Measurements from ENCODE around the gene CTNNBL1.
"Not testable (repeated sequence)": the region's sequence is repeated elsewhere in the genome, so short reads cannot be mapped to it uniquely, and the experiment has no call there.

Gene CTNNBL1, protein sequence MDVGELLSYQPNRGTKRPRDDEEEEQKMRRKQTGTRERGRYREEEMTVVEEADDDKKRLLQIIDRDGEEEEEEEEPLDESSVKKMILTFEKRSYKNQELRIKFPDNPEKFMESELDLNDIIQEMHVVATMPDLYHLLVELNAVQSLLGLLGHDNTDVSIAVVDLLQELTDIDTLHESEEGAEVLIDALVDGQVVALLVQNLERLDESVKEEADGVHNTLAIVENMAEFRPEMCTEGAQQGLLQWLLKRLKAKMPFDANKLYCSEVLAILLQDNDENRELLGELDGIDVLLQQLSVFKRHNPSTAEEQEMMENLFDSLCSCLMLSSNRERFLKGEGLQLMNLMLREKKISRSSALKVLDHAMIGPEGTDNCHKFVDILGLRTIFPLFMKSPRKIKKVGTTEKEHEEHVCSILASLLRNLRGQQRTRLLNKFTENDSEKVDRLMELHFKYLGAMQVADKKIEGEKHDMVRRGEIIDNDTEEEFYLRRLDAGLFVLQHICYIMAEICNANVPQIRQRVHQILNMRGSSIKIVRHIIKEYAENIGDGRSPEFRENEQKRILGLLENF

DNA sequence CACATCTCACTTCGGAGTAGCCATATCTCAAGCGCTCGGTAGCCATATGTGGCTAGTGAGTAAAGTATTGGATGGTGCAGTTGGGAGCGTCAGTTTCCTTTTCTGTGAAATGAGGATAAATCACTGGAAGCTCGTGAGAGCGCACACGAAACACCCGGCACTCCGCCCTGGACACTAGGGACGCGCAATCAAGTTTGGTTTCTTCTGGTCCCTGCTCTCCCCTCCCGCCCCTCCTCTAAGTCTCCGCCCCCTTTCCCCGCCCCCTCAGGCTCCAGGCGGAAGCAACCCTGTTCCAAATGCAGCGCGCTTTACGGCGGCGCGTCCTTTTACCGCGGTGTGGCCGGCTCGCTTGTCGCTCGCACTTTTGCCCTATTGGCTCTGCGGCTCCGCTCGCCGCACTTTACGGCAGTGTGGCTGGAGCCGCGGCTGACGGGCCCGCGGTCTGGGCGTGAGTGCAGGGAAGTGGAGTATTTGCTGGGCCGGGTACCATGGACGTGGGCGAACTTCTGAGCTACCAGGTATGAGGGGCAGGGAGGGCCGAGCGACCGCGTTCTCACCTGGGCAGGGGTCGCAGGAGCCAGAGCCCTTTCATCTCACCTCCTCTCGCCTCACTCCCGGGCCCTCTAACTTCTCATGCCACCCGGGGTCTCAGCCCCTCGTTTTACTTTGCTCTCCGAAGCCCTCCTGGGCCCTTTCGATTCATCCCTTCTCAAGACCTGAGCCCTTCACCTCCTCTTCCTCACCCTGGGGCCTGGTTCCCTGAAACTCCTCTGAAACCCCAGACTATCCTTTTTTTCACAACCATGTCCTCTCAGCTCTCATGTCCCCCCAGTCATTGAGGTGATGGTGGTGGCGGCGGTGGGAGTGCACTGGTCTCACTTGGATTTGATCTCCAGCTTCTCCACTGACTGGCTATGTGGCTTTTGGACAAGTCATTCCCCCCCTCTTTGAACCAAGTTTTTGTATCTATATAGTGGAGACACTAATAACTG, at the start of gene CTNNBL1:
Gene CTNNBL1 (plus strand): TSS at position 396 of the 992 bp plus-strand sequence. CDS start 93 bp downstream, at position 489.
- peak; percentile 88 to 96 for DNase-seq

DNA sequence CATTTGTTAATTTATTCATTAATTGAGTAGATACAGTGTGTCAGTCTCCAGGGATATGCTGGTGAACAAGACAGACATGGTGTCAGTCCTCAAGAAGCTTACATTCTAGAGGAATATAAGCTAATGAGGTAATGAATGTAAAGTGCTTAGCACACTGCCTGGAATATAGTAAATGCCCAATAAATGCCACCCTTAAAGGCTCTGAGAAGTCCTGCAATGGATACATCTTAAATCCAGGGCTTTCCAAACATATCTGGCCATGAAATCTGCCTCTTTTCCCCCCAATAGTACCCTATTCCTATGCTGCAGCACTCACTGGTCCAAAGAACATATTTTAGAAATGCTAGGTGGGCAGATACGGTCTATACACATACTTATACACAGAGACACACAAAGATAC, 49.2 kb upstream of the CTNNBL1 start:
- DNase-seq = no peak

DNA sequence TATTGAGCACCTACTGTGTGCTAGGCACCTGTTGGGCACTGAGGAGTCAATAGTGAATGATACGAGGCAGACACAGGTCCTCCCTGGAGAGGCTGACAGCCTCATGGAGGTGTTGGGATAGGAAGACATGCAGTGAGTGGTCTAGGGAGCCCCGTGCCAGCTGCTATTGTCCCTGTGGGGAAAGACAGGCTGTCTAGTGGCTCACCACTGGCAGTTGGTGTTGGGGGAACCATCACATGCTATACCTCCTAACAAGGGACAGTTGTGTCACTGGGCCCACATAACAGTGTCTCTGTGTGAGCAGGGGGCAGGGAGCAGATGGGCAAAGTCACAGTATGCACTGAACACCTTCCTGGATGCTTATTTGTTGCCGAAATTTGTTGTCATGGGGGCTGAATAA, 45.9 kb upstream of the CTNNBL1 start:
- no peak for DNase-seq

DNA sequence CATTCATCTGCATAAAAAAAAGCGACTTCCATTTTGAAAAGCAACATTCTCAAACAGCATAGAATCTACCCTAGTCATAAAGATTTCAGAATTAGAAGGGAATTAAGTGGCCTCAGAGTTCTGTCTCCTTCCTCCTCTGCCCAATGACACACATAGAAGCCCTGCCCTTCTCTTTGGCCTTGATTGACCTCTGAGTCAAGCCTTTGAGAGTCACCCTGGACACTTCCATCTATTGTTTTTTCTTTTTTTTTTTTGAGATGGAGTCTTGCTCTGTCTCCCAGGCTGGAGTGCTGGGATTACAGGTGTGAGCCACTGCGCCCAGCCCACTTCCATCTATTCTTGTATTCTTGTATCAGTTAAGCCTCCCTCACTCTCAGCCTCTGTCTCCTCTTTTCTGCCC, 44.8 kb upstream of the CTNNBL1 start:
- DNase-seq = no peak

DNA sequence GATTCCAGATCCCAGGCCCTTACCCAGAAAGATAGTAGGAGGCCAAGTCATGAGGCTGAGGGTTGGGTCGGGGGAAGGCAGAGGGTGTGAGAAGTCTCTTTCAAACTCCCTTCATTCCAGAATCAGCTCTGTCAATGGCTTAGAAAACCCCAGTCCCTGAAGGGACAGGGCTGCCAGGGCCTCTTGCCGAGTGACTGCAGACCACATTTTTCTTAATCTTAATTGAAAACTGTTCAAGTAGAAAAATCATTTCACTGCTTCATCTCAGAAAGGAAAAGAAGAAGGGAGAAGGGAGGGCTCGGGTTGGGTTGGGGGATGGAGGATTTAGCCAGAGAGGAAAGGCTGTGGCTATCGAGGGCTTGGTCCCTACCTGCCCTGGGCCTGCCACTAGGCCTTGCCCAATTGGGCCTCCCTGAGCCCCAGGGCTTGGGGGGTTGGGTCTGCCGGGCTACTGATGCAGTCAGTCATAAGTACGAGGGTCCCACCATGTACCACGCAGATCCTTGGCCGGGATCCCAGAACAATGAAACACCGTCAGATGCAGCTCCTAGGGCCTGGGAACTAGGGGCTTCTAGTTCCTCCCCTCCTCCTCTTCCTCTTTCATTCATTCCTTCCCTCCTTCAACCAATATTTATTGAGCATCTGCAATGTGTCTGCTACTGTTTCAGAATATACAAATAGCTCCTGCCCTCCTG, 44.0 kb upstream of the CTNNBL1 start:
- DNase-seq = no peak

DNA sequence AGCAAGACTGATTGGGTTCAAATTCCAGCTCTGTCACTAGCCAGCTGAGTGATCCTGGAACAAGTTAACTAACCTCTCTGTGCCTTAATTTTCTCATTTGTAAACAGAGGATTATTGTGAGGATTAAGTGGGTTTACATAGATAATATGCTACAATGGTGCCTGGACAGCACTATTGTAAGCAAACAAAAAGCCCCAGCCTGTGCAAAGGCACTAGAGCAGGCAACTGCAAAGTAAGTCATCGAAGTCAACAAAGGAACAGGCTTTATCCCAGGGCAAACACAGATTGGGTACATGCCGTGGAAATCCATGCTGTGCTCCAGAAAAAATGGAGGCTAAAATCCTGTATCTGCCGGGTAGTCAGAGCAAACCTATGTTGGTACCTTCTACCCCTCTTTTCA, 43.2 kb upstream of the CTNNBL1 start:
- DNase-seq = no peak

DNA sequence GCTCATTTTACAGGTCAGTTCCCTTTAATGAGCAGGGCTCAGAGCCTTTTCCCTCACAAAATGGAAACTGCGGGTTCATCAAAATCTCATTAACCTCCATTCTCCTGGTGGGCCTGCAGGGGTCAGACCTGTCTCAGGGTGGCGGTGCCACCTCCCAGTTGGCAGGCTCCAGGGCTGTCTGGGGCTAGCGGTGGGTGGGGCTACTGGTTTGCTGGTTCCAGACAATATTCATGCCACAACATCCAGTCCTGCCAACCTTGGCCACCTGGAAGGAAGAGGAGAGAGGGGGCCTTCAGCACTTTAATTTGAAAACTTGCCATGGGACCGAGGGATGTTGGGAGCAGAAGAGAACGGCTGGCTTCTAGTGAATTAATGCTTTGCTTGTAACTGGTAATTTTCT, 41.9 kb upstream of the CTNNBL1 start:
- DNase-seq = no peak

DNA sequence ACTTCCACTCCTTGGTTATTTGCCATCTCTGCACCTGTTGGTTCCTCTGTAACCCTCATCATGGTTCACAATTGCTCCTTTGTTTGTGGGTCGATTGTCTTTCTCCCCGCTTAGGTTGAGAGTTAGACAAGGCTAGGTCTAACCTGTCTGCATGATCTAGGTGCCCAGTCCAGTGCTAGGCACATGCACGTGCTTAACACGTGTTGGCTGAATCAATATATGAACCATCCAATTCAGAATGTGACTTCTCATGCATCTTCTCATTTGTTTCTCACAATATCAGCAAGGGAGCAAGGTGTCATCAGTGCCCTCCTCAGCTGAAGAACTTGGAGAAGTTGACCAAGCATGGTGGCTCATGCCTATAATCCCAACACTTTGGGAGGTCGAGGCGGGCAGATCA, 36.9 kb upstream of the CTNNBL1 start:
- no peak for DNase-seq

DNA sequence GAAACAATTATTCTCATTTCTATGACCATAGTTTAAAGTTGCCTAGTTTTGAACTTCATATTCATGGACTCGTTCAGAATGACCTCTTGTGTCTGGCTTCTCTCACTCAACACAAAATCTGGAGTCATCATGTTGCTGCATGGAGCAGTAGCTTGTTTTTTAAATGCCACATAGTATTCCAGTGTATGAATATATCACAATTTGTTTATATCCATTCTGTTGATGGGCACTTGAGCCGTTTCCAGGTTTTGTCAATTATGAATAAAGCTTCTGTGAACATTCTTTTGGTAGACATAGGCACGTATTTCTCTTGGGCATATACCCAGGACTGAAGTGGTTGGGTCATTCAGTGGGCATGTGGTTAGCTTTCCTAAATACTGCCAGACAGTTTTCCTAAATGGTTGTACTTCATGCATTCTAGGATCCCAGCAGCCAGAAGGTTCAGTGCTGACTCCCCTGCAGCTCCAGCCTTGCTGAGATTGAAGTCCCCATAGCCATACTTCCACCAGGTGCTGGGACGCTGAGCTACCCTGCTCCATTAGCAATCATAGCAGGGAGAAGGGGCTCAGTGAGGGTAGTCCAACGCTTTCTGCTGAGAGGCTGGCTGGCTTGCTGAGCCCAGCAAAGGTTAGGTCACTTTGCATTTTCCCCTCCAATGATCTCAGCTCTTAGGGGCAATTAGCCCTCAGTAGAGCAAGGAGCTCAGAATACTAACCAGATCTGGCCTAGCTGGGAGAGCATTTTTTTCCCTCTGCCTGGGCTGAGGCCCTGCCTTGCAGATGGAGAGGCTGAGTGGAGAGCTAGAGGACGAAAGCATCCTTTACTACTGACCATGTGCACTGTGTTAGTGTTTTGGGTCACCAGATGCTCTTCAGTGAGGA, 35.7 kb upstream of the CTNNBL1 start:
- DNase-seq = no peak

DNA sequence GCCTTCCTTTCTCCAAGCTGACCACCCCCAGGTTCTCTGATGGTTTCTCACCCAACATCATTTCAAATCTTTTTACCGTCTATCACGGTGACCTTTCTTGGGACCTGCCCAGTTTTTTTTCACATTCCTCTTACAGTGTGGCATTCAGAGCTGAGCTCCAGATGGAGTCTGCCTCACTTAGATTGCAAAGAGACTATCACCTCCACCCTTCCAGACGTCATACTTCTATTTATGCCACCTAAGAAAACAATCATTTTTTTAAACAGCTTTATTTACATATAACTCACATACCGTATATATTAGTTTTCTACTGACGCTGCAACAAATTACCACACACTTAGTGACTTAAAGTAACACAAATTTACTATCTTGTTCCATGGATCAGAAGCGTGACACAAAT, 32.3 kb upstream of the CTNNBL1 start:
- no peak for DNase-seq

DNA sequence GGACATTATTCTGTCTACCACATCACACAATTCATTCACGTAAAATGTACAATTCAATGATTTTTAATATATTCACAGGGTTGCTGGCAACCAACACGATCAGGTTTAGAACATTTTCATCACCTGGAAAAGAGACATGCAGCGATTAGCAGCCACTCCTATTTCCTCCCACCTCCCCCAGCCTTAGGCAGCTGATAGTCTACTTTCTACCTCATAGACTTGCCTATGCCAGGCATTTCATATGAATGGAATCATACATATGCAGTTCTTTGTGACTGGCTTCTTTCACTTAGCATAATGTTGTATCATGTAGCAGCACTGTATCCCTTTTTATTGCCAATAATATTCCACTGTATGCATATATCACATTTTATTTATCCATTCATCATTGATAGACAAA, 31.5 kb upstream of the CTNNBL1 start:
- DNase-seq = no peak

DNA sequence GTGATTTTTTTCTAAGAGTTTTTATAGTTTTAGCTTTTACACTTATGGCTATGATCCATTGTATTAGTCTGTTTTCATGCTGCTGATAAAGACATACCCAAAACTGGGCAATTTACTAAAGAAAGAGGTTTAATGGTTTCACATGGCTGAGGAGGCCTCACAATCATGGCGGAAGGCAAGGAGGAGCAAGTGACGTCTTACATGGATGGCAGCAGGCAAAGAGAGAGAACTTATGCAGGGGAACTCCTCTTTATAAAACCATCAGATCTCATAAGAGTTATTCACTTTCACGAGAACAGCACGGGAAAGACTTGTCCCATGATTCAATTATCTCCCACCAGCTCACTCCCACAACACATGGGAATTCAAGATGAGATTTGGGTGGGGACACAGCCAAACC, 29.2 kb upstream of the CTNNBL1 start:
- DNase-seq = not testable (repeated sequence)

DNA sequence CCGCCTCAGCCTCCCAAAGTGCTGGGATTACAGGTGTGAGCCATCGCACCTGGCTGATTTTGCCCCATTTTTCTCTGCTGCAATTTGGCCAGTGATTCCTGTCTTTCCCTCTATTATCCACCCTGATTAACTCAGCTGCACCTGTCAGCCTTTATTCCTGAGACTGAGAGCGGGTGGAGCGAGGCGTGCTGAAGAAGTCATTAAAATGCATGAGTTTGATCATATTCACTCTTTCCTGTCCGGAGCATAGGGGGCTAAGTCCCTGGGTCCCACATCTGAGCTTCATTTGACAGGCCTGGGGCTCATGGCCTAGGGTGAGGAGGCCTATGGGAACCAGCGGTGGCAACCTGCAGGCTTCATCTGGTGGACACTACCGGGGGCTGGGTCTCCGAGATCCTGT, 25.7 kb upstream of the CTNNBL1 start:
- DNase-seq = no peak

DNA sequence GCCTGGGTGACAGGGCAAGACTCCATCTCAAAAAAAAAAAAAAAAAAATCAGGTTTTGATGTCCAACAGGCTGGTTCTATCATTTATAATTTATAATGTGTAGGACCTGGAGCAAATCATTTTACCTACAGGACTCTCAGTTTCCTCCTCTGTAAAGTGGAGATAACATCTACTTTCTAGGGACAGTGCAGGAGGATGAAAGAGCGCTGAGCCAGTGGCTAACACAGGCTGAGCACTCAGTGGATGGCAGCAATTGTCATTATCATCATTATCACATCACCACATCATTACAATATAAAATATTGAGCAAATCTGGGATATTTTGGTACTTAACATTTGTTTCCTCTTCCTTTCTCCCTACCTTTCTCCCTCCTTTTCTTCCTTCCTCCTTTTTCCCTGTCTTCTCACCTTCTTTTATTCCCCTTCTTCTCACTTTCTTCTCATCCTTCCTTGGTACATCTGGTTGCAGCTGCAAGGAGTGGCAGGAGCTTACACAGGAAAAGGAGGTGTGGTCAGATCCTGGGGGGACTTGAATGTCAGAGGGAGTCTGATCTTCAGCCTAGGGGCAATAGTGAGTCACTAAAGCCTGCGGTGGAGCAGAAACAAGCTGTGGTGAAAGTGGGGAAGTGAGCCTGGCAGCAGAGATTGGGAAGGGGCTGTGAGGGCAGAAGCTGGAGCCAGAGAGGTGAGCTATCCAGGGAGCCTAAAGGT, 24.6 kb upstream of the CTNNBL1 start:
- DNase-seq = no peak

DNA sequence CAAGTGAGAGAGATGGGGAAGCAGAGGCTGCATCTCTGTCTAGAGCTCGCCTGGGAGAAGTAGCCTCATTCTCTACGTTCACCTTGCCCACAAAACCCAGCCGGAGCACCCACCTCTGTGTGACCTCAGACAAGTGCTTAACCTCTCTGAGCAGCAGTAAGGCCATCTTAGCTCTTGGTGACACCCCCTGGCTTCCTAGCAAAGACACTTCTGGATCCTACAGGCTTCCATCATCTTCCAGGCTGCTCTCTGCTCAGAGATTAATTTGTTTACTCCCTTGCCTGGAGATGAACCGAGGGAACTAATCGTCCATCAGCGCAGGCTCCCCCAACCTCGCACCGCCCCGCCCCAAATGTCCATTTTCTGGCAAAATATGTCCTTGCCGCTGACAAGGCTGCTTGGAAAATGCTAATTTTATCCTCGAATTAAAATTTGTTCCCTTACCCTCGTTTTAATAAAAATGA, 24.0 kb upstream of the CTNNBL1 start:
- no peak for DNase-seq

DNA sequence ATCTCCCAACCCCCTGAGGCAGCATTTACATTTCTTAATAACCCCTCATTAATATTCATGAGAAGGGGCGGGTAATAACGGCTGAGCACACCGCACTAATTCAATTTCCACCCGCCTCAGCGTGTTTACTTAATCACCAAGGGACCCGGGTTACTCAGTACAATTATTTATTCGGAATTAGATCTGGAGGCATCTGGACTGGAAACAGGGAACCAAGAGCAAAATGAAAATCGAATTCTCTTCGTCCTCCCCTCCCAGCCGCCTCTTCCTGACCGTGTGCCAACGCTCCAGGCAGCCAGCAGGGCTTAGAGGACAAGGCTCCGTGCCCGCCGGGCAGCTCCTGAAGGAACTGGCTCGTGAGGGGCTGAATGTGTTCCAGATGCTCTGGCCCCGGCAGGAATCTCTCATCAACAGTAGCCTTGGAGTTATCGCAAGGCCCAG, 23.5 kb upstream of the CTNNBL1 start:
- DNase-seq = peak in 1 of 2 donors; percentile 5

DNA sequence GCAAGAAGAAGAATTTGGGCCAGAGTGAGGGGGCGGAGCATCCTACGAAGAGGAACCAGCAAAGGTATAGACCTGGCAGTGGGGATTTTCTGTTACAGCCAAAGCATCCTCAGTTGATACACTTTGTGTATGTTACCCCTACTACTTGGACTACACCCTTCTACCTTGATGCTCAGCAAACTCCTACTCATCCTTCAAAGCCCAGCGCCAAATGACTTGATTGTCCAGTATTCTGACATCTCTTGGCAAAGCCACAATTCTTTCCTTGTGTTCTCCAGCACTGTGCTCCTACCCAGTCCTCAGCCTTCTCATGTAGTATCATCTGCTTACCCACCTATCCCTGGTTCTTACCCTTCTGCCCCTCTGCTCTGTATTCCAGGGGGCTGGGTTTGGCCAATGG, 21.7 kb upstream of the CTNNBL1 start:
- DNase-seq = no peak

DNA sequence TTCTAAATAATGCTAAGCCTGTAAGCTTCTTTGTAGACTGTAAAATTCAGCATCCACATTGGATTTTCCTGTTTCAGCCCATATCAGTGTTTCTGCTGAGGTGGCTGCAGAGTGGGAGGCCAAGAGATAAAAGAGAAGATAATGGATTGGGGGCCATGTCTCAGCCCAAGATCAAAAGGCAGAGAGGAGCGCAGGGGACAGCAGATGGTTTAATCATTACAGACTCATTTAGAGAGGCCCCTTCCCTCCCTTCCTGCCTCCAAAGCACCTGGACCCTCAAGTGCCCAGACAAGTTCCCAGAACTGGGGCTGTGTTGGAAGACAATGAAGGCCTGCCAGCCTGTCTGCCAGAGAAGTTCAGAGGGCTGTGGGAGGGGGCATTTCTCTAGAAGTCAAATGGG, 20.4 kb upstream of the CTNNBL1 start:
- DNase-seq = no peak

DNA sequence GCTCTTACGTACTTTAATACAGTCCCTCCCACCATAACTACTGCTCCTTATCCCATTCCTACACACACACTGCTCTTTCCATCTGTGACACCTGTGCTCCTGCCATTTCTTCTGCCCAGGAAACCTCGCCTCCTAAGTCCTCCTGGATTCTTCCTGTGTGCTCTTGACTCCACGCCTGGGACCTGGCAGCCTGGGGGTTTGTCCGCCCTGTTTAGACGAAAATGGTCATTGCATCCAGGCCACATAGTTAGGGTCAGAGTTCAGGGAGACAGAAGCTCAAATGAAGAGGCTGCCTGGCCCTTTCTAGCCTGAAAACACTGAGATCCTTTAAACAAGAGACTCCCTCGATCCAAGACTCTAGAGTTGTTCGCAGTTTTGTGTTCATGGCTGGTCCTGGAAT, 17.4 kb upstream of the CTNNBL1 start:
- no peak for DNase-seq

DNA sequence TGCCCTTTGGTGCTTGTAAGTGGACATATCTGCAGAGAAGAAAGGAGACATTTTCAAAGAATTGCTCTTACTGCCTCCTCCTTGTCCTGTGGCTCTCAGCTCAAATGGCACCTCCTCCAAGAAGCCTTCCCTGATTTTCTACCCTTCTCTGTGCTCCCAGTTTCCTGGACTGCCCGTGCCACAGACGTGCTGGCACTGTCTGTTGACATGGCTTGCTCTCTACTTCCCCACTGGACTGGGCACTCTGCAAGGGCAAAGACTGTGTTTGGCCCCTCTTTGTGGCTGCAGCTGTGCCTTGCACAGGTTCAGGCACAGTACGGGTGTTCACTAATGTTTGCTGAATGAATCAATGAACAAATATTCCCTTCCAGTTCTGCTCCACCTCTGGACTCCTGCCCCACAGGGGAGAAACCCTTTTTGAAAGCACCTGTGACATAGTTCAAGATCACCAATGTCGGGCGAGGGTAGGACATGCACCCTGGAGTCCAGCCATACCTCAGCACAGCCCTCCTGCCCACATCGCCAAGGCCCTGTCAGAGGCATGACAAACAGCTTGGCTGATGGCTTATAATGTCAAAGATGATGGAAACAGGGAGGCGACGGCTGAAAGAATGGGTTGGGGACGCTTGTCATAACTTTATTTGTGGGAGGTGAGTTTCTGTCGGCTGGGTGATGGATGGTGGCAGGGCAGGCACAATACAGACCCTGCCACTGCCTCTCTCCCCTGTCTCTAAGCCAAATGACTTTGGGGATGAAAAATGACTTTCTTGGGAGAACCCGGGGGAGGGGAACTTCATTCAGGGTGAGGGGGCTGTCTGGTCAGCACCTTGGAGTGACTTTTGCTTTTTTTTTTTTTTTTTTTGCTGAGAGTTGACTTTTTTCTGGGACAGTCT, 15.6 kb upstream of the CTNNBL1 start:
- DNase-seq = no peak

Measured in hippocampal formation (tissue), 2 donors.